Measurements from ENCODE around the gene SPTLC3.

- TF ChIP-seq RARB (CRISPR knock-in tag; IDR thresholded peaks at IDR 0.05) (no peak), GLIS3 (CRISPR knock-in tag; IDR thresholded peaks at IDR 0.05) (no peak), PATZ1 (CRISPR knock-in tag; IDR thresholded peaks at IDR 0.05; ENCODE audit: borderline replicate concordance) (no peak), ZNF70 (CRISPR knock-in tag; IDR thresholded peaks at IDR 0.05) (no peak), ZNF565 (CRISPR knock-in tag; conservative IDR thresholded peaks at IDR 0.05; ENCODE audit: low read depth) (no peak), OSR1 (CRISPR knock-in tag; IDR thresholded peaks at IDR 0.05) (no peak), CSRNP3 (CRISPR knock-in tag; IDR thresholded peaks at IDR 0.05) (no peak), ARNTL (CRISPR knock-in tag; IDR thresholded peaks at IDR 0.05; ENCODE audit: borderline replicate concordance, low read depth) (no peak), CREB5 (CRISPR knock-in tag; IDR thresholded peaks at IDR 0.05; ENCODE audit: low read depth) (no peak), BACH2 (CRISPR knock-in tag; IDR thresholded peaks at IDR 0.05; ENCODE audit: borderline replicate concordance) (no peak), SNAI2 (CRISPR knock-in tag; IDR thresholded peaks at IDR 0.05) (no peak)
These were observed 102.0 kb downstream of the SPTLC3 start for GRCh38 chr20:13110796-13111195.

All from SK-N-SH treated with all-trans-retinoic acid at 6 μM for 48 hours (cell line).